ENCODE data around the gene RAB7A.
"Not testable (repeated sequence)": the region's sequence is repeated elsewhere in the genome, so short reads cannot be mapped to it uniquely, and the experiment has no call there.

Gene RAB7A

DNA sequence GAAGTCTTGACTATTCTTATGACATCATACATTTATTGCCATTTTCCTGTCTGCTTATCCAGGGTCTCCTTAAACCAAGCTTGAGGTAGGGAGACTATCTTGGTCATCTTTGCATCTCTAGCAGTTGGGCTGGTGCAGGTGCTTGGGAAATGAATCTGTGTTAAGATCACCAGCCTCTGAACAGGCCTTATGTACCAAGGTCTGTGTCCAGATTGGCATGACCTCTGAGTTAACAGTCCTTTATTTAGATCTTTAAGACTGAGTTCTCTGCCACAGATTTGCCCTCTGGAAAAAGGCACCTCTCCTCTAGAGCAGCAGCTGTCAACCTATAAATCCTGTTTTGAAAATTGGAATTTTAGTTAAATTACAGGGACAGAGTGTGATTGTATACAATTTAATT, 35.4 kb downstream of the RAB7A start:
- TF ChIP-seq, protein P1, sequence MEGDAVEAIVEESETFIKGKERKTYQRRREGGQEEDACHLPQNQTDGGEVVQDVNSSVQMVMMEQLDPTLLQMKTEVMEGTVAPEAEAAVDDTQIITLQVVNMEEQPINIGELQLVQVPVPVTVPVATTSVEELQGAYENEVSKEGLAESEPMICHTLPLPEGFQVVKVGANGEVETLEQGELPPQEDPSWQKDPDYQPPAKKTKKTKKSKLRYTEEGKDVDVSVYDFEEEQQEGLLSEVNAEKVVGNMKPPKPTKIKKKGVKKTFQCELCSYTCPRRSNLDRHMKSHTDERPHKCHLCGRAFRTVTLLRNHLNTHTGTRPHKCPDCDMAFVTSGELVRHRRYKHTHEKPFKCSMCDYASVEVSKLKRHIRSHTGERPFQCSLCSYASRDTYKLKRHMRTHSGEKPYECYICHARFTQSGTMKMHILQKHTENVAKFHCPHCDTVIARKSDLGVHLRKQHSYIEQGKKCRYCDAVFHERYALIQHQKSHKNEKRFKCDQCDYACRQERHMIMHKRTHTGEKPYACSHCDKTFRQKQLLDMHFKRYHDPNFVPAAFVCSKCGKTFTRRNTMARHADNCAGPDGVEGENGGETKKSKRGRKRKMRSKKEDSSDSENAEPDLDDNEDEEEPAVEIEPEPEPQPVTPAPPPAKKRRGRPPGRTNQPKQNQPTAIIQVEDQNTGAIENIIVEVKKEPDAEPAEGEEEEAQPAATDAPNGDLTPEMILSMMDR (IDR thresholded peaks at IDR 0.05; ENCODE audit: unreplicated experiment in 3 of 3), result no peak
- Mint-ChIP-seq H3K9me3 (peaks cover 4% of the 10 kb centered on the region), H3K36me3 (ENCODE audit: low read depth) (peaks cover 51% of the 10 kb centered on the region), H3K27ac (no peak overlapping the region), H3K27me3 (ENCODE audit: low read depth) (no peaks in the 10 kb centered on the region), H3K4me3 (no peak overlapping the region), H3K4me1 (peaks cover 29% of the 10 kb centered on the region)

DNA sequence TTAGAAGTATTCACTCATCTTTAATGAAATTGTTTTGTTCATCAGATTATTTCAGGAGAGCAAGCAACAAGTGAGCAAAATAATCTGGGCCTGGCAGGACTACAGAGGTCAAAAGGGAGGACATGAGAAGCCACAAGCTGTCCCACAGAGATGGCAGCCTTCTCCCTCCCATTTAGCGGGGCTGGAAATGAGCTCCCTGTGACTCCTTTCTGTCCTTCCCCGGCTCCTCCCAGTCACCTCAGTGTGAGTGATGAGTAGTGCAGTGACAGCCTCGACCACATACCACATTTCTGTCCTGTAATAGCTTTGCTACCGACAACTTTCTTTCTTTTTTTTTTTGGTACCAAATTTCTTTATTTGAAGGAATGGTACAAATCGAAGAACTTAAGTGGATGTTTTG, 38.0 kb downstream of the RAB7A start:
- no peaks in the 10 kb centered on the region for H3K9me3 Mint-ChIP-seq
- H3K4me3 Mint-ChIP-seq, result no peak overlapping the region
- peaks cover 25% of the 10 kb centered on the region for H3K4me1 Mint-ChIP-seq
- no peaks in the 10 kb centered on the region for H3K27me3 Mint-ChIP-seq (ENCODE audit: low read depth)
- no peak overlapping the region for H3K27ac Mint-ChIP-seq
- peaks cover 41% of the 10 kb centered on the region for H3K36me3 Mint-ChIP-seq (ENCODE audit: low read depth)
- TF ChIP-seq, protein P1 (IDR thresholded peaks at IDR 0.05; ENCODE audit: unreplicated experiment in 3 of 3), result no peak

DNA sequence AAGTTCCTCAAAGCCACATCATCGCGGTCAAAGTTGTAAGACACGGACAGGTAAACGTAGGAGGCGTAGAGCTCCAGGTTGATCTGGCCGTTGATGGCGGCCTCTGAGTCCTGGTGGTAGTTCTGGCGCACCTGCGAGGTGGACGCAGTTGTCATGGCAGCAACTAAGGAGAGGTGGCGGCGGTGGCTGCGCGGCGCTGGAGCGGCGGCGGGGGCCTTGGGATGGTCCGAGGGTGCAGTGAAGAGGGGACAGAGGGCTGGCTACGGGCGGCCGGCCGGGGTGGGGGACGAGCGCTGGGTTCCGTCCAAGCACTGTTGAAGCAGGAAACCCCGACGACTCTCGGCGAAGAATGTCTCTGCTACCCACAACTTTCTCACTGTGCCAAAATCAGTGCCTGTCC, 38.9 kb downstream of the RAB7A start:
- Mint-ChIP-seq H3K36me3 (ENCODE audit: low read depth) (peaks cover 35% of the 10 kb centered on the region), H3K4me1 (peaks cover 25% of the 10 kb centered on the region), H3K9me3 (no peaks in the 10 kb centered on the region), H3K4me3 (no peak overlapping the region), H3K27ac (no peak overlapping the region), H3K27me3 (ENCODE audit: low read depth) (no peaks in the 10 kb centered on the region)
- TF ChIP-seq, protein P1 (IDR thresholded peaks at IDR 0.05; ENCODE audit: unreplicated experiment in 3 of 3), result no peak

DNA sequence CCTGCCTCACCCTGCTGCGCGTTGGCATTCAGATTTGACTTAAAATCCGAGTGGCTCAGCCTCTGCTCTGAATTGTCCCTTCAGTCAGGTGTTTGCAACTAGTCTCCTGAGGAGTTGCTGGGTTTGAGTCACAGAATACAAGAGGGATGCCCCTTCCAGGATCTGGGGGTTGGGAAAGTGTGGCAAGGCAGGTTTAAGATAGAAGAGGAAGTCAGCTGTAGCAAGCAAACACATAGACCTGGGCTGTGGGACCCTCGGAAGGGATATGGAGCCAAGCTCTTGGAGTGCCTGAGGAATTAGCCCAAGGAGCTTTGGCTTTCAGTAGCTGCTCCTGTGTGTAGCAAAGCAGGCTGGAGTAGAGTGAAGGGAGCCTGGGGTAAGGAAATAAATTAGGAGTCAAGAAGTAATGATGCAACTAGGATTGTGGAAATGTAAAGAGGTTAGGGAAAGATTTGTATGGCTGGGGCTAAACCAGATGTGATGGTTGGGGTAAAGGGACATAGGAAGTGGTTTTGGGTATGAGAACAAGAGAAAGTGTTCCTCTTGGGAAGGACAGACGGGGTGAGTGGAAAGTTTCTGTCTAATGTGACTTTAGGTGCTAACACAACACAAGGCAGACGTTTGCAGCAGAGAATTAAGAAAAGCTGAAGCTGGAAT, 41.2 kb downstream of the RAB7A start:
- Mint-ChIP-seq H3K4me1 (peaks cover 8% of the 10 kb centered on the region), H3K36me3 (ENCODE audit: low read depth) (peaks cover 41% of the 10 kb centered on the region), H3K9me3 (peaks cover 4% of the 10 kb centered on the region), H3K27me3 (ENCODE audit: low read depth) (no peaks in the 10 kb centered on the region), H3K27ac (peak overlapping the region in 1 of 3 experiments; percentile 0), H3K4me3 (no peak overlapping the region)
- TF ChIP-seq, protein P1 (IDR thresholded peaks at IDR 0.05; ENCODE audit: unreplicated experiment in 3 of 3), result no peak

DNA sequence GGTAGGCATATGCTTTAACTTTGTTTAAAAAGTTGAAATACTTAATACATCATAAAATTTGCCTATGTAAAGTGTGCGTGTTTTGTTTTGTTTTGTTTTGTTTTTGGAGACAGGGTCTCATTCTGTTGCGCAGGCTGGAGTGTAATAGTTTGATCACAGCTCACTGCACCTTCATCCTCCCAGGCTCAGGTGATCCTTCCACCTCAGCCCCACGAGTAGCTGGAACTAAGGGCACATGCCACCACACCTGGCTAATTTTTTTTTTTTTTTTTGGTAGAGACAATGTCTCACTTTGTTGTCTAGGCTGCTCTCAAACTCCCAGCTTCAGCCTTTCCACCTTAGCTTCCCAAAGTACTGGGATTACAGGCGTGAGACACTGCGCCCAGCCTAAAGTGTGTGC, 42.5 kb downstream of the RAB7A start:
- Mint-ChIP-seq H3K4me3 (no peak overlapping the region), H3K27ac (no peak overlapping the region), H3K9me3 (peaks cover 8% of the 10 kb centered on the region), H3K27me3 (ENCODE audit: low read depth) (no peaks in the 10 kb centered on the region), H3K36me3 (ENCODE audit: low read depth) (peaks cover 43% of the 10 kb centered on the region), H3K4me1 (peaks cover 8% of the 10 kb centered on the region)
- TF ChIP-seq, protein P1 (IDR thresholded peaks at IDR 0.05; ENCODE audit: unreplicated experiment in 3 of 3), result no peak

DNA sequence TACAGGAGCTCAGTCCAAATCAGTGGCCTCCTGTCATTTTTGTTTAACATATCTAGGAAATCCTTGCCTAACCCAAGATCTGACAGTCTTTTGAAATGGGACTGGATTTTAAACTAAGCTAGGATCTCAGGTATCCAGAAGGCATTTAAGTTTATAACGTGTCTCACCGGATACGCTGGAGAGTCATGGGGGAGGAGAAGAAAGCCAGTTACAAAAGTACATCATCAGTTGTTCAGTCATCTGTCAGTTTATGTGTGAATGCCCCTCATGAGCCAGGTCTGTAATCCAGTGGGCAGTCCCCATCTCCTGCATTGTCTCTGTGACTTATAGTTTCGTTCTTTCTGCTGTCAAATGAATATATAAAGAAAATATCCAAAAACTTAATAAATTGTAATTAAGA, 44.4 kb downstream of the RAB7A start:
- H3K27me3 Mint-ChIP-seq (ENCODE audit: low read depth), result no peaks in the 10 kb centered on the region
- H3K4me1 Mint-ChIP-seq, result peaks cover 11% of the 10 kb centered on the region
- TF ChIP-seq, protein P1 (IDR thresholded peaks at IDR 0.05; ENCODE audit: unreplicated experiment in 3 of 3), result no peak
- H3K9me3 Mint-ChIP-seq, result peaks cover 11% of the 10 kb centered on the region
- peaks cover 37% of the 10 kb centered on the region for H3K36me3 Mint-ChIP-seq (ENCODE audit: low read depth)
- no peak overlapping the region for H3K27ac Mint-ChIP-seq
- H3K4me3 Mint-ChIP-seq, result no peak overlapping the region

DNA sequence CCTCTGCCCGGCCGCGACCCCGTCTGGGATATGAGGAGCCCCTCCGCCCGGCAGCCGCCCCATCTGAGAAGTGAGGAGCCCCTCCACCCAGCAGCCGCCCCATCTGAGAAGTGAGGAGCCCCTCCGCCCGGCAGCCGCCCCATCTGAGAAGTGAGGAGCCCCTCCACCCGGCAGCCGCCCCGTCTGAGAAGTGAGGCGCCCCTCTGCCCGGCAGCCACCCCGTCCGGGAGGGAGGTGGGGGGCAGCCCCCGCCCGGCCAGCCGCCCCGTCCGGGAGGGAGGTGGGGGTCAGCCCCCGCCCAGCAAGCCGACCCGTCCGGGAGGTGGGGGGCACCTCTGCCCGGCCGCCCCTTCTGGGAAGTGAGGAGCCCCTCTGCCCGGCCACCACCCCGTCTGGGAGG, 47.2 kb downstream of the RAB7A start:
- Mint-ChIP-seq H3K36me3 (ENCODE audit: low read depth) (peaks cover 44% of the 10 kb centered on the region), H3K9me3 (peaks cover 11% of the 10 kb centered on the region), H3K4me1 (peaks cover 12% of the 10 kb centered on the region)
- H3K27ac Mint-ChIP-seq; H3K4me3 Mint-ChIP-seq; H3K27me3 Mint-ChIP-seq (ENCODE audit: low read depth): not testable (repeated sequence)

DNA sequence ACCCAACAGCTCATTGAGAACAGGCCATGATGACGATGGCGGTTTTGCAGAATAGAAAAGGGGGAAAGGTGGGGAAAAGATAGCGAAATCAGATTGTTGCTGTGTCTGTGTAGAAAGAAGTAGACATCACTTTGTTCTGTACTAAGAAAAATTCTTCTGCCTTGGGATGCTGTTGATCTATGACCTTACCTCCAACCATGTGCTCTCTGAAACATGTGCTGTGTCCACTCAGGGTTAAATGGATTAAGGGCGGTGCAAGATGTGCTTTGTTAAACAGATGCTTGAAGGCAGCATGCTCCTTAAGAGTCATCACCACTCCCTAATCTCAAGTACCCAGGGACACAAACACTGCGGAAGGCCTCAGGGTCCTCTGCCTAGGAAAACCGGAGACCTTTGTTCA, 47.6 kb downstream of the RAB7A start:
- H3K27me3 Mint-ChIP-seq (ENCODE audit: low read depth); H3K27ac Mint-ChIP-seq; H3K4me3 Mint-ChIP-seq: not testable (repeated sequence)
- Mint-ChIP-seq H3K4me1 (peaks cover 16% of the 10 kb centered on the region), H3K36me3 (ENCODE audit: low read depth) (peaks cover 44% of the 10 kb centered on the region), H3K9me3 (peaks cover 11% of the 10 kb centered on the region)

Measured in nephron (organoid).